ENCODE data around the gene NSD1. TPM values are rescaled to one million over a fixed set of nuclear protein-coding genes. Genes with fewer than 3 reads are reported as not detected.

The NSD1 gene
- total RNA-seq, 1 experiment from 2014 or later = 58.8 TPM

DNA sequence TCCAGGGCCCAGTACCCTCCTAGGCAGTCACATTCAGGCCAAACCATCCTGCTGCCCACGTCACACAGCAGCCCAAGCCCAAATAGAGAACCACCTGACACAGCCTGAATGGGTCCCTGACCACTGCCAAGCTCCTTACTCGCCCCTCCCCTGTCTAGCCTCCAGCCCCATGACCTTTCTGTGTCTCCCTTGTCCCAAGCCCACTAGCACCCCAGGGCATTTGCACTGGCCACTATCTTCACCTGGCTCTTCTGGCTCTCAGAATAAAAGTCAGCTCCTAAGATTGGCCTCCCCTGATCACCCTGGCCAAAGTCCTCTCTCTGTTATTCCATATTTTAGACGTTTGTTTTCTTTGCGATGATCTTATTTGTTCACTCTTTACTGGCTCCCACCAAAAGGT, 26.4 kb upstream of the NSD1 start:
- intact Hi-C loops (cut with micrococcal nuclease) = no loop called here
- H3K27me3 ChIP-seq (ENCODE audit: insufficient read depth, low read length) = no peaks in the 10 kb centered on the region
- H3K9ac ChIP-seq (ENCODE audit: low read length) = no peak overlapping the region
- H3K4me3 ChIP-seq (replicated peaks in 1 of 2; ENCODE audit: low read depth in 1 of 2, low read length in 2 of 2) = no peak overlapping the region
- no peaks in the 10 kb centered on the region for H3K79me2 ChIP-seq (ENCODE audit: insufficient read depth, low read length)
- no peak overlapping the region for H2AFZ ChIP-seq (ENCODE audit: low read depth, low read length, poor library complexity, severe bottlenecking)
- no peaks in the 10 kb centered on the region; a peak in 1 of 4 replicates for H3K4me1 ChIP-seq (ENCODE audit: control insufficient read depth in 1 of 2, insufficient read depth in 2 of 2, low read length in 2 of 2)
- H3K9me3 ChIP-seq (ENCODE audit: control insufficient read depth in 1 of 2, insufficient read depth in 1 of 2, low read depth in 1 of 2, low read length in 2 of 2) = no peaks in the 10 kb centered on the region
- H3K9me2 ChIP-seq (ENCODE audit: insufficient read depth) = no peaks in the 10 kb centered on the region
- no peaks in the 10 kb centered on the region for H3K36me3 ChIP-seq (ENCODE audit: control insufficient read depth in 1 of 2, insufficient read depth in 2 of 2, low read length in 2 of 2)
- H3K27ac ChIP-seq (ENCODE audit: low read depth, low read length) = no peak overlapping the region
- no peaks in the 10 kb centered on the region for H4K20me1 ChIP-seq (ENCODE audit: insufficient read depth)
- DNase-seq (ENCODE audit: low read depth, low spot score) = no peak
- no peak overlapping the region for H3K4me2 ChIP-seq (ENCODE audit: low read length)
- BruUV-seq (replicated peaks) = no TSS peak
- ChIA-PET CTCF (no interaction called here), POLR2A (no interaction called here), RAD21 (ENCODE audit: low non-redundant PET in 1 of 2, low total read pairs in 2 of 2, uncharacterized antibody in 2 of 2, unreplicated experiment in 2 of 2) (no interaction called here)
- TF ChIP-seq EZH2phosphoT487 (IDR thresholded peaks at IDR 0.05; ENCODE audit: borderline replicate concordance) = no peak
- TF ChIP-seq JUND (IDR thresholded peaks at IDR 0.05) = no peak
- no peak for TF ChIP-seq TCF7L2 (IDR thresholded peaks at IDR 0.05; ENCODE audit: borderline replicate concordance, extremely low read depth, insufficient read depth, insufficient read length)
- no peak for TF ChIP-seq POLR2AphosphoS5 (IDR thresholded peaks at IDR 0.05; ENCODE audit: low read depth, low read length)
- TF ChIP-seq CEBPB (IDR thresholded peaks at IDR 0.05; ENCODE audit: low read depth) = no peak
- no peak for TF ChIP-seq RAD21 (IDR thresholded peaks at IDR 0.05; ENCODE audit: low read depth)
- TF ChIP-seq FOSL1 (IDR thresholded peaks at IDR 0.05; ENCODE audit: low read depth) = no peak
- no peak for TF ChIP-seq ZNF274 (IDR thresholded peaks at IDR 0.05; ENCODE audit: low read depth, low read length)
- TF ChIP-seq SP1 (IDR thresholded peaks at IDR 0.05; ENCODE audit: low read depth) = no peak
- TF ChIP-seq, protein P1, sequence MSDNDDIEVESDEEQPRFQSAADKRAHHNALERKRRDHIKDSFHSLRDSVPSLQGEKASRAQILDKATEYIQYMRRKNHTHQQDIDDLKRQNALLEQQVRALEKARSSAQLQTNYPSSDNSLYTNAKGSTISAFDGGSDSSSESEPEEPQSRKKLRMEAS (IDR thresholded peaks at IDR 0.05) = no peak
- no peak for TF ChIP-seq ELF1 (IDR thresholded peaks at IDR 0.05; ENCODE audit: borderline replicate concordance, low read depth)
- TF ChIP-seq CBX3 (IDR thresholded peaks at IDR 0.05; ENCODE audit: low read depth) = no peak
- TF ChIP-seq, protein P2, sequence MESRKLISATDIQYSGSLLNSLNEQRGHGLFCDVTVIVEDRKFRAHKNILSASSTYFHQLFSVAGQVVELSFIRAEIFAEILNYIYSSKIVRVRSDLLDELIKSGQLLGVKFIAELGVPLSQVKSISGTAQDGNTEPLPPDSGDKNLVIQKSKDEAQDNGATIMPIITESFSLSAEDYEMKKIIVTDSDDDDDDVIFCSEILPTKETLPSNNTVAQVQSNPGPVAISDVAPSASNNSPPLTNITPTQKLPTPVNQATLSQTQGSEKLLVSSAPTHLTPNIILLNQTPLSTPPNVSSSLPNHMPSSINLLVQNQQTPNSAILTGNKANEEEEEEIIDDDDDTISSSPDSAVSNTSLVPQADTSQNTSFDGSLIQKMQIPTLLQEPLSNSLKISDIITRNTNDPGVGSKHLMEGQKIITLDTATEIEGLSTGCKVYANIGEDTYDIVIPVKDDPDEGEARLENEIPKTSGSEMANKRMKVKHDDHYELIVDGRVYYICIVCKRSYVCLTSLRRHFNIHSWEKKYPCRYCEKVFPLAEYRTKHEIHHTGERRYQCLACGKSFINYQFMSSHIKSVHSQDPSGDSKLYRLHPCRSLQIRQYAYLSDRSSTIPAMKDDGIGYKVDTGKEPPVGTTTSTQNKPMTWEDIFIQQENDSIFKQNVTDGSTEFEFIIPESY (IDR thresholded peaks at IDR 0.05; ENCODE audit: extremely low read depth, insufficient replicate concordance, low read length) = no peak
- no peak for TF ChIP-seq EZH2 (IDR thresholded peaks at IDR 0.05)
- no peak for ATAC-seq

Measured in HCT116 (cell line).